ENCODE results near the gene ANO3. TPM values are rescaled to one million over a fixed set of nuclear protein-coding genes. Genes with fewer than 3 reads are reported as not detected.

Gene ANO3
- total and polyA plus RNA-seq, 2 experiments from 2014 or later: not detected

DNA sequence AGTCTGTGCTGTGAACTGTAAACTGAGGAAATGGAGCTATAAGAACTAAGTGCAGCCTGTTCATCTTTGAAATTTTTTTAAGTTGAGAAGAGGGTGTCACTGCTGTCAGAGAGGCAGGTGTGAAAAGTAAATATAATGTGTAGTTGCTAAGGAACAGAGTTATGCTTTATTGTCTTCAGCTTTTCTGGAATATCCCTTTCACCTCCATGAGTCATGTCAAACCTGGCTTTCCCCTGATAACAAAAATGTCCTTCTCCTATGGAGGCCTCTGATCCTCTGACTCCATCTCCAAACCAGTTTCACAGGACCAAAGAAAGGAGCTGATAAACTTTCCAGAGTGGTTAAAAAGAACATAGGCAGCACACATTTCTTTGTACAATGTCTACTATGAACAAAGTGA lies 252.9 kb downstream of the ANO3 start:
- no peaks in the 10 kb centered on the region; the same call in 2 of the 3 replicates for H3K9me3 Mint-ChIP-seq
- no peaks in the 10 kb centered on the region; the same call in 1 of the 2 replicates for H3K9me2 ChIP-seq (ENCODE audit: insufficient read depth)
- H3K27ac Mint-ChIP-seq: no peak overlapping the region
- no peaks in the 10 kb centered on the region for H3K79me2 ChIP-seq (replicated peaks; ENCODE audit: insufficient read depth)
- no peak overlapping the region for H3K4me3 Mint-ChIP-seq
- H2AFZ ChIP-seq: no peak overlapping the region
- no peaks in the 10 kb centered on the region for H3K27me3 Mint-ChIP-seq (ENCODE audit: insufficient read depth, low read depth, poor library complexity)
- no peak overlapping the region for H3K4me2 ChIP-seq
- DNase-seq (ENCODE audit: low spot score): no peak
- peaks cover 8% of the 10 kb centered on the region for H3K4me1 ChIP-seq (ENCODE audit: insufficient read depth)
- no peaks in the 10 kb centered on the region for H3K27me3 ChIP-seq (ENCODE audit: insufficient read depth)
- no peak overlapping the region for H3K4me3 ChIP-seq
- H3F3A ChIP-seq (replicated peaks; ENCODE audit: low read depth): no peaks in the 10 kb centered on the region
- H3K36me3 ChIP-seq (ENCODE audit: insufficient read depth): no peaks in the 10 kb centered on the region
- TF ChIP-seq NANOG (IDR thresholded peaks at IDR 0.05; ENCODE audit: borderline replicate concordance): no peak
- TF ChIP-seq CREB1 (CRISPR knock-in tag; IDR thresholded peaks at IDR 0.05; ENCODE audit: low read depth): no peak
- TF ChIP-seq EZH2phosphoT487 (IDR thresholded peaks at IDR 0.05; ENCODE audit: unreplicated experiment): no peak
- TF ChIP-seq, protein P1, sequence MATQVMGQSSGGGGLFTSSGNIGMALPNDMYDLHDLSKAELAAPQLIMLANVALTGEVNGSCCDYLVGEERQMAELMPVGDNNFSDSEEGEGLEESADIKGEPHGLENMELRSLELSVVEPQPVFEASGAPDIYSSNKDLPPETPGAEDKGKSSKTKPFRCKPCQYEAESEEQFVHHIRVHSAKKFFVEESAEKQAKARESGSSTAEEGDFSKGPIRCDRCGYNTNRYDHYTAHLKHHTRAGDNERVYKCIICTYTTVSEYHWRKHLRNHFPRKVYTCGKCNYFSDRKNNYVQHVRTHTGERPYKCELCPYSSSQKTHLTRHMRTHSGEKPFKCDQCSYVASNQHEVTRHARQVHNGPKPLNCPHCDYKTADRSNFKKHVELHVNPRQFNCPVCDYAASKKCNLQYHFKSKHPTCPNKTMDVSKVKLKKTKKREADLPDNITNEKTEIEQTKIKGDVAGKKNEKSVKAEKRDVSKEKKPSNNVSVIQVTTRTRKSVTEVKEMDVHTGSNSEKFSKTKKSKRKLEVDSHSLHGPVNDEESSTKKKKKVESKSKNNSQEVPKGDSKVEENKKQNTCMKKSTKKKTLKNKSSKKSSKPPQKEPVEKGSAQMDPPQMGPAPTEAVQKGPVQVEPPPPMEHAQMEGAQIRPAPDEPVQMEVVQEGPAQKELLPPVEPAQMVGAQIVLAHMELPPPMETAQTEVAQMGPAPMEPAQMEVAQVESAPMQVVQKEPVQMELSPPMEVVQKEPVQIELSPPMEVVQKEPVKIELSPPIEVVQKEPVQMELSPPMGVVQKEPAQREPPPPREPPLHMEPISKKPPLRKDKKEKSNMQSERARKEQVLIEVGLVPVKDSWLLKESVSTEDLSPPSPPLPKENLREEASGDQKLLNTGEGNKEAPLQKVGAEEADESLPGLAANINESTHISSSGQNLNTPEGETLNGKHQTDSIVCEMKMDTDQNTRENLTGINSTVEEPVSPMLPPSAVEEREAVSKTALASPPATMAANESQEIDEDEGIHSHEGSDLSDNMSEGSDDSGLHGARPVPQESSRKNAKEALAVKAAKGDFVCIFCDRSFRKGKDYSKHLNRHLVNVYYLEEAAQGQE (IDR thresholded peaks at IDR 0.05; ENCODE audit: unreplicated experiment): no peak
- TF ChIP-seq, protein P2, sequence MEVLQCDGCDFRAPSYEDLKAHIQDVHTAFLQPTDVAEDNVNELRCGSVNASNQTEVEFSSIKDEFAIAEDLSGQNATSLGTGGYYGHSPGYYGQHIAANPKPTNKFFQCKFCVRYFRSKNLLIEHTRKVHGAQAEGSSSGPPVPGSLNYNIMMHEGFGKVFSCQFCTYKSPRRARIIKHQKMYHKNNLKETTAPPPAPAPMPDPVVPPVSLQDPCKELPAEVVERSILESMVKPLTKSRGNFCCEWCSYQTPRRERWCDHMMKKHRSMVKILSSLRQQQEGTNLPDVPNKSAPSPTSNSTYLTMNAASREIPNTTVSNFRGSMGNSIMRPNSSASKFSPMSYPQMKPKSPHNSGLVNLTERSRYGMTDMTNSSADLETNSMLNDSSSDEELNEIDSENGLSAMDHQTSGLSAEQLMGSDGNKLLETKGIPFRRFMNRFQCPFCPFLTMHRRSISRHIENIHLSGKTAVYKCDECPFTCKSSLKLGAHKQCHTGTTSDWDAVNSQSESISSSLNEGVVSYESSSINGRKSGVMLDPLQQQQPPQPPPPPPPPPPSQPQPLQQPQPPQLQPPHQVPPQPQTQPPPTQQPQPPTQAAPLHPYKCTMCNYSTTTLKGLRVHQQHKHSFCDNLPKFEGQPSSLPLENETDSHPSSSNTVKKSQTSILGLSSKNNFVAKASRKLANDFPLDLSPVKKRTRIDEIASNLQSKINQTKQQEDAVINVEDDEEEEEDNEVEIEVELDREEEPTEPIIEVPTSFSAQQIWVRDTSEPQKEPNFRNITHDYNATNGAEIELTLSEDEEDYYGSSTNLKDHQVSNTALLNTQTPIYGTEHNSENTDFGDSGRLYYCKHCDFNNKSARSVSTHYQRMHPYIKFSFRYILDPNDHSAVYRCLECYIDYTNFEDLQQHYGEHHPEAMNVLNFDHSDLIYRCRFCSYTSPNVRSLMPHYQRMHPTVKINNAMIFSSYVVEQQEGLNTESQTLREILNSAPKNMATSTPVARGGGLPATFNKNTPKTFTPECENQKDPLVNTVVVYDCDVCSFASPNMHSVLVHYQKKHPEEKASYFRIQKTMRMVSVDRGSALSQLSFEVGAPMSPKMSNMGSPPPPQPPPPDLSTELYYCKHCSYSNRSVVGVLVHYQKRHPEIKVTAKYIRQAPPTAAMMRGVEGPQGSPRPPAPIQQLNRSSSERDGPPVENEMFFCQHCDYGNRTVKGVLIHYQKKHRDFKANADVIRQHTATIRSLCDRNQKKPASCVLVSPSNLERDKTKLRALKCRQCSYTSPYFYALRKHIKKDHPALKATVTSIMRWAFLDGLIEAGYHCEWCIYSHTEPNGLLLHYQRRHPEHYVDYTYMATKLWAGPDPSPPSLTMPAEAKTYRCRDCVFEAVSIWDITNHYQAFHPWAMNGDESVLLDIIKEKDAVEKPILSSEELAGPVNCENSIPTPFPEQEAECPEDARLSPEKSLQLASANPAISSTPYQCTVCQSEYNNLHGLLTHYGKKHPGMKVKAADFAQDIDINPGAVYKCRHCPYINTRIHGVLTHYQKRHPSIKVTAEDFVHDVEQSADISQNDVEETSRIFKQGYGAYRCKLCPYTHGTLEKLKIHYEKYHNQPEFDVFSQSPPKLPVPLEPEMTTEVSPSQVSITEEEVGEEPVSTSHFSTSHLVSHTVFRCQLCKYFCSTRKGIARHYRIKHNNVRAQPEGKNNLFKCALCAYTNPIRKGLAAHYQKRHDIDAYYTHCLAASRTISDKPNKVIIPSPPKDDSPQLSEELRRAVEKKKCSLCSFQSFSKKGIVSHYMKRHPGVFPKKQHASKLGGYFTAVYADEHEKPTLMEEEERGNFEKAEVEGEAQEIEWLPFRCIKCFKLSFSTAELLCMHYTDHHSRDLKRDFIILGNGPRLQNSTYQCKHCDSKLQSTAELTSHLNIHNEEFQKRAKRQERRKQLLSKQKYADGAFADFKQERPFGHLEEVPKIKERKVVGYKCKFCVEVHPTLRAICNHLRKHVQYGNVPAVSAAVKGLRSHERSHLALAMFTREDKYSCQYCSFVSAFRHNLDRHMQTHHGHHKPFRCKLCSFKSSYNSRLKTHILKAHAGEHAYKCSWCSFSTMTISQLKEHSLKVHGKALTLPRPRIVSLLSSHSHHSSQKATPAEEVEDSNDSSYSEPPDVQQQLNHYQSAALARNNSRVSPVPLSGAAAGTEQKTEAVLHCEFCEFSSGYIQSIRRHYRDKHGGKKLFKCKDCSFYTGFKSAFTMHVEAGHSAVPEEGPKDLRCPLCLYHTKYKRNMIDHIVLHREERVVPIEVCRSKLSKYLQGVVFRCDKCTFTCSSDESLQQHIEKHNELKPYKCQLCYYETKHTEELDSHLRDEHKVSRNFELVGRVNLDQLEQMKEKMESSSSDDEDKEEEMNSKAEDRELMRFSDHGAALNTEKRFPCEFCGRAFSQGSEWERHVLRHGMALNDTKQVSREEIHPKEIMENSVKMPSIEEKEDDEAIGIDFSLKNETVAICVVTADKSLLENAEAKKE (CRISPR knock-in tag; IDR thresholded peaks at IDR 0.05): no peak
- TF ChIP-seq, protein P3, sequence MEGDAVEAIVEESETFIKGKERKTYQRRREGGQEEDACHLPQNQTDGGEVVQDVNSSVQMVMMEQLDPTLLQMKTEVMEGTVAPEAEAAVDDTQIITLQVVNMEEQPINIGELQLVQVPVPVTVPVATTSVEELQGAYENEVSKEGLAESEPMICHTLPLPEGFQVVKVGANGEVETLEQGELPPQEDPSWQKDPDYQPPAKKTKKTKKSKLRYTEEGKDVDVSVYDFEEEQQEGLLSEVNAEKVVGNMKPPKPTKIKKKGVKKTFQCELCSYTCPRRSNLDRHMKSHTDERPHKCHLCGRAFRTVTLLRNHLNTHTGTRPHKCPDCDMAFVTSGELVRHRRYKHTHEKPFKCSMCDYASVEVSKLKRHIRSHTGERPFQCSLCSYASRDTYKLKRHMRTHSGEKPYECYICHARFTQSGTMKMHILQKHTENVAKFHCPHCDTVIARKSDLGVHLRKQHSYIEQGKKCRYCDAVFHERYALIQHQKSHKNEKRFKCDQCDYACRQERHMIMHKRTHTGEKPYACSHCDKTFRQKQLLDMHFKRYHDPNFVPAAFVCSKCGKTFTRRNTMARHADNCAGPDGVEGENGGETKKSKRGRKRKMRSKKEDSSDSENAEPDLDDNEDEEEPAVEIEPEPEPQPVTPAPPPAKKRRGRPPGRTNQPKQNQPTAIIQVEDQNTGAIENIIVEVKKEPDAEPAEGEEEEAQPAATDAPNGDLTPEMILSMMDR (conservative IDR thresholded peaks at IDR 0.05; ENCODE audit: low read depth in 2 of 2): no peak
- TF ChIP-seq, protein P4, sequence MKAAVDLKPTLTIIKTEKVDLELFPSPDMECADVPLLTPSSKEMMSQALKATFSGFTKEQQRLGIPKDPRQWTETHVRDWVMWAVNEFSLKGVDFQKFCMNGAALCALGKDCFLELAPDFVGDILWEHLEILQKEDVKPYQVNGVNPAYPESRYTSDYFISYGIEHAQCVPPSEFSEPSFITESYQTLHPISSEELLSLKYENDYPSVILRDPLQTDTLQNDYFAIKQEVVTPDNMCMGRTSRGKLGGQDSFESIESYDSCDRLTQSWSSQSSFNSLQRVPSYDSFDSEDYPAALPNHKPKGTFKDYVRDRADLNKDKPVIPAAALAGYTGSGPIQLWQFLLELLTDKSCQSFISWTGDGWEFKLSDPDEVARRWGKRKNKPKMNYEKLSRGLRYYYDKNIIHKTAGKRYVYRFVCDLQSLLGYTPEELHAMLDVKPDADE (IDR thresholded peaks at IDR 0.05): no peak
- TF ChIP-seq EZH2 (IDR thresholded peaks at IDR 0.05; ENCODE audit: low read depth, unreplicated experiment): no peak
- no peak for TF ChIP-seq ZNF331 (CRISPR knock-in tag; IDR thresholded peaks at IDR 0.05; ENCODE audit: low read depth)
- TF ChIP-seq STAT1 (IDR thresholded peaks at IDR 0.05; ENCODE audit: unreplicated experiment): no peak
- H3K27ac ChIP-seq (ENCODE audit: low read depth): no peak overlapping the region
- H4K20me1 ChIP-seq (replicated peaks; ENCODE audit: insufficient read depth): no peaks in the 10 kb centered on the region
- peaks cover 5% of the 10 kb centered on the region for H3K4me1 Mint-ChIP-seq
- H3K36me3 Mint-ChIP-seq (ENCODE audit: low read depth): no peaks in the 10 kb centered on the region
- no peak for ATAC-seq

Data from GM23338 (cell line).